ENCODE results near the gene ZSCAN16.

Gene ZSCAN16

DNA sequence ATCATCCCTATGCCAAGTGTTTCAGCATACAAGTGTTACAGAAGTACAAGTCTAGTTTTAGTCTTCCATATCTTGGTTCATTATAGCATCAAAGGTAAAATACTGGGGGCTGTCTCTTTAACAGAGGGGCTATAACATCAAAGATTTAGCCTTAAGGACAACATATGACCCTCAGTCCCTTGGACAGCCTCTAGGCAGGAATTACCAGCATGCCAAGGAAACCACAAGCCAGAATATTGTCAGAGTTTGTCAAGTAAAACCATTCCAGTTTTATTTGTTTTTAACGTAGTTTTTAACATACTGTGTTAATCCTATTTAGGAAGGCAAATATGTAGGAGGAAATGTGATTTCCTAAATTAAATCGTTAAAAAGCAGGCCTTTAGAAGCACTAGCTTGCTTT, 35.8 kb downstream of the ZSCAN16 start:
- ChIA-PET POLR2A (no interaction called here), CTCF (no interaction called here)
- no peak overlapping the region for H3K4me3 ChIP-seq (ENCODE audit: low read depth, low read length)
- no peak for DNase-seq (ENCODE audit: low read depth, low spot score)
- TF ChIP-seq, protein P1, sequence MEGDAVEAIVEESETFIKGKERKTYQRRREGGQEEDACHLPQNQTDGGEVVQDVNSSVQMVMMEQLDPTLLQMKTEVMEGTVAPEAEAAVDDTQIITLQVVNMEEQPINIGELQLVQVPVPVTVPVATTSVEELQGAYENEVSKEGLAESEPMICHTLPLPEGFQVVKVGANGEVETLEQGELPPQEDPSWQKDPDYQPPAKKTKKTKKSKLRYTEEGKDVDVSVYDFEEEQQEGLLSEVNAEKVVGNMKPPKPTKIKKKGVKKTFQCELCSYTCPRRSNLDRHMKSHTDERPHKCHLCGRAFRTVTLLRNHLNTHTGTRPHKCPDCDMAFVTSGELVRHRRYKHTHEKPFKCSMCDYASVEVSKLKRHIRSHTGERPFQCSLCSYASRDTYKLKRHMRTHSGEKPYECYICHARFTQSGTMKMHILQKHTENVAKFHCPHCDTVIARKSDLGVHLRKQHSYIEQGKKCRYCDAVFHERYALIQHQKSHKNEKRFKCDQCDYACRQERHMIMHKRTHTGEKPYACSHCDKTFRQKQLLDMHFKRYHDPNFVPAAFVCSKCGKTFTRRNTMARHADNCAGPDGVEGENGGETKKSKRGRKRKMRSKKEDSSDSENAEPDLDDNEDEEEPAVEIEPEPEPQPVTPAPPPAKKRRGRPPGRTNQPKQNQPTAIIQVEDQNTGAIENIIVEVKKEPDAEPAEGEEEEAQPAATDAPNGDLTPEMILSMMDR (IDR thresholded peaks at IDR 0.05; ENCODE audit: insufficient read depth, low read length, missing control alignments) = no peak

DNA sequence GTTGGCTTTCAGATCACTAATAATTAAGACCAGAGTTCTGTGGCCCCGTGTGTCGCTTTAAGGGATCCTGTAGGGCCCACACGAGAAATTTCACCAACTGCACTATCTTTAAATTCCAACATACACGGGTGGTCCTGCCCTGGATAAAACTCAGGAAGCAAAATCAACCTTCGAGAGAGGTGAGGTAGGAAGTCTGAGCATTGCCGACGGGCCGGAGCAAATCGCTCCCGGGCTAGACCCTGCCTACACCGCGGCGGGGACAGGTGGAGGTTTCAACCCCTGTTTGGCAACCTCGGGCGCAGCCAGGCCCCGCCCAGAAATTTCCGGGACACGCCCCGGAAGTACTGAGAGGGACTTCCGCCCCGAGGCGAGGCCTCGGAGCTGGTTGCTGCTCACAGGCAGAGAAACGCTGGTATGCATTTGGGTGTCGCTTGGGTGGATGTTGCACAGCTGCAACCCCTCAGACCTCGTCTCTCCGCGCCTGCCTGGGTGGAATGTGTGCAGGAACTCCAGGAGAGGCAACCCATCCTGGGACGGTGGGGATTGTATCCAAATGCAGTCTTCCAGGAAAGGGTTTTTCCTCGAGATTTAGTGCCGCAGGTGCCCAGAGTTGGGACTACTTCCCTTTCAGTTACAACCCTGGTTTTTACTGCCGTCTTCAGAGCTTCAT, 37.1 kb downstream of the ZSCAN16 start:
- no peak for DNase-seq (ENCODE audit: low read depth, low spot score)
- TF ChIP-seq, protein P1 (IDR thresholded peaks at IDR 0.05; ENCODE audit: insufficient read depth, low read length, missing control alignments) = no peak
- POLR2A ChIA-PET = interaction anchor here (0.6 to 1.3 kb wide), 2 partner anchors 20 to 174 kb away, joined by 3 read pairs; partner anchors contain the start of gene ZKSCAN8
- H3K4me3 ChIP-seq (ENCODE audit: low read depth, low read length) = peak overlapping the region; percentile 69
- CTCF ChIA-PET = interaction anchor here (0.7 kb wide), 1 partner anchor 12 kb away, joined by 3 read pairs; no protein-coding TSS in a partner anchor

DNA sequence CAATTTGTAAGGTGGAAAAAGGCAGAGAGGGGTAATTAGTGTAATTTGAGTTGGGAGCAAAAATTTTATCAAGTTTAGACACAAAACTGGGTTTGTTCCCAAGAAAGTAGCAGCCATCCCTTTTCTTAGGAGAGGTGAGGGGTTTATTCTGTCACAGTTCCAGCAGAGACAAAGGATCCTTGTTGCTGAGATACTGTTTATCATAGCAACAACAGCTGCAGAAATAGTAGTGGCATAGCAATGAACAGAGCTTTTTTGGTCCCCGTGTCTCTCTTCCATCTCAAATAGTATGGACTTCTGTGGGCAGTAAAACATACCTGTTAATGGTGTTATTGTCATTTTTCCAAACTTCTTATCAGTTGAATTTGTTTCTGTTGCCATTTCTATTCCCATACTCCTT, 41.2 kb downstream of the ZSCAN16 start:
- ChIA-PET POLR2A (no interaction called here), CTCF (no interaction called here)
- DNase-seq (ENCODE audit: low read depth, low spot score) = no peak
- no peak overlapping the region for H3K4me3 ChIP-seq (ENCODE audit: low read depth, low read length)
- TF ChIP-seq, protein P1 (IDR thresholded peaks at IDR 0.05; ENCODE audit: insufficient read depth, low read length, missing control alignments) = no peak

DNA sequence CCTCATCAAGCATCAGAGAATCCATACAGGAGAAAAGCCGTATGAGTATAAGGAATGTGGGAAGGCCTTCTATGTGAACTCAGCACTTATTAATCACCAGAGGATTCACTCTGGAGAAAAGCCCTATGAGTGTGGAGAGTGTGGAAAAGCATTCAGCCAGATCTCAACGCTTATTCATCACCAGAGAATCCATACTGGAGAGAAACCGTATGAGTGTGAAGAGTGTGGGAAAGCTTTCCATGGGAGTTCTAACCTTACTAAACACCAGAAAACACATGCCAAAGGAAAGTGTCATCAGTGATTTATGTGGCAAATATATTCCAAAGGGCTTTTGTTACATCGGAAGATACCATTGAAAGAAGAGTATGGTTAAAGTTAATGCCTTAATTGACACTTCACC, 42.7 kb downstream of the ZSCAN16 start:
- TF ChIP-seq, protein P1 (IDR thresholded peaks at IDR 0.05; ENCODE audit: insufficient read depth, low read length, missing control alignments) = no peak
- no peak overlapping the region for H3K4me3 ChIP-seq (ENCODE audit: low read depth, low read length)
- CTCF ChIA-PET = no interaction called here
- DNase-seq (ENCODE audit: low read depth, low spot score) = peak; percentile 65
- POLR2A ChIA-PET = no interaction called here

DNA sequence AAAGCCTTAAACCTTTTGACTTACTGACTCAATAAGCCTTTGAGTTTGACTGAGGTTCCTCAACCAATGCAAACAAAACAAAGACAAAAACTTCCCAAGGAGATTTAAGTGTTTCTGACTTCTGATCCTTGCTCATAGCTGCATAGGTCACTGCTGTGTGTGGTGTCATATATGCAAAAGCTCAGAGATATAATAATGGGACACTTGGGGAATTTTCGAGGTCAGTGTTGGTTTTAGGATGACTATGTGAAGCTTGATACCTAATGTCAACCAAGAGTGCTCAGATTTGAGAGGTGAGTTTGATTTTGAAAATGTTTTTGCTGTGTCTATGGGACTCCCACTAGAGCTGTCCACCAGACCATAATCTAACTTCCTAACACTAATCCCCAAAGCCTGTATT, 43.5 kb downstream of the ZSCAN16 start:
- CTCF ChIA-PET = no interaction called here
- no peak for DNase-seq (ENCODE audit: low read depth, low spot score)
- TF ChIP-seq, protein P1 (IDR thresholded peaks at IDR 0.05; ENCODE audit: insufficient read depth, low read length, missing control alignments) = no peak
- H3K4me3 ChIP-seq (ENCODE audit: low read depth, low read length) = no peak overlapping the region
- POLR2A ChIA-PET = no interaction called here

DNA sequence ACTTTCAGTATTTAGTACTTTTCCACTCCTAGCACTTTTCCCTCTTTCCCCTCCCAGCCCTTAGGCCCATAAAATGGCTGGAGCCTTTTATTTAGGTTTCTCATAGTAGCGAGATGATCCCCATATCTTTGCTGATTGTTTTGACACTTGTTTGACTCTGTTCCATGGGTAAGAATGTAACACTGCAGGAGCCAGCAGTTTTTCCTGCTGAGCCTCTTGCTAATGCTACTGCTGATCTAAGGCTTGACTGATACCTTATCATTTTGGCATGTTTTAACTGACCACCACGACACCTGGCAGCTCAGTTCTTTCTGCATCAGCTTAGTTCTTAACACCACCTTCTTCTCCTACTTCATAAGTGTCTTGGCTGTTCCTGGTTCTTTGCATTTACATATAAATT, 46.9 kb downstream of the ZSCAN16 start:
- DNase-seq (ENCODE audit: low read depth, low spot score) = no peak
- TF ChIP-seq, protein P1 (IDR thresholded peaks at IDR 0.05; ENCODE audit: insufficient read depth, low read length, missing control alignments) = no peak
- ChIA-PET POLR2A (no interaction called here), CTCF (no interaction called here)
- no peak overlapping the region for H3K4me3 ChIP-seq (ENCODE audit: low read depth, low read length)

All from AG04449 (cell line).